GM12872 (cell line): ENCODE measurements around the gene VKORC1.

Experiments used
- CTCF ChIP-seq: IDR thresholded peaks from 3 replicates; pipeline ENCODE4 v1.5.1; 2011; ENCODE audit warnings: low read depth, mild to moderate bottlenecking, low read length, moderate library complexity; ENCODE audit not compliant: insufficient read depth

Gene VKORC1

GRCh38 chr16:31106509-31107464 lies 12.2 kb upstream of the VKORC1 start:
- TF ChIP-seq CTCF = no peak

GRCh38 chr16:31105677-31106213 lies 11.1 kb upstream of the VKORC1 start:
- peak; percentile 83 for TF ChIP-seq CTCF

GRCh38 chr16:31099860-31100638 lies 5.5 kb upstream of the VKORC1 start:
- no peak for TF ChIP-seq CTCF

GRCh38 chr16:31094088-31094423 lies 541 bp downstream of the VKORC1 start:
- TF ChIP-seq CTCF = no peak

GRCh38 chr16:31093132-31093703 lies 1.4 kb downstream of the VKORC1 start:
- no peak for TF ChIP-seq CTCF

DNA sequence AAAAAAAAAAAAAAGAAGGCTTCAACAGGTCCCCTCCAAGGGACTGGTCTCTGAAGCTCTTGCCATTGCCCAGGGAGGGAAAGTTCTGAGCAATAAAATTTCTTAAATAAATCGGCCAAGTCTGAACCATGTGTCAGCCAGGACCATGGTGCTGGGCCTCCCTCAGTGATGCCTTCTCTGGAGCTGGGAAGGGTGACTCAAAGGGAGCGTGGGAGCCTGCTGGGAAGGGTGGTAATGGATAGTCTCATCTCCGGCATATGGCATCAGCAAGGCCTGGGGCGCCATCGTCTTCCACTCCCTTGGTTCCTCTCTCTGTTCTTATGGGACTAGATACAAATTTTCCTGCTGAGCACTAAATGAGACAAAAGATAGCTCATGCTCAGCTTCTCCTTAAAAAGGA lies 2.3 kb downstream of the VKORC1 start:
- no peak for TF ChIP-seq CTCF

DNA sequence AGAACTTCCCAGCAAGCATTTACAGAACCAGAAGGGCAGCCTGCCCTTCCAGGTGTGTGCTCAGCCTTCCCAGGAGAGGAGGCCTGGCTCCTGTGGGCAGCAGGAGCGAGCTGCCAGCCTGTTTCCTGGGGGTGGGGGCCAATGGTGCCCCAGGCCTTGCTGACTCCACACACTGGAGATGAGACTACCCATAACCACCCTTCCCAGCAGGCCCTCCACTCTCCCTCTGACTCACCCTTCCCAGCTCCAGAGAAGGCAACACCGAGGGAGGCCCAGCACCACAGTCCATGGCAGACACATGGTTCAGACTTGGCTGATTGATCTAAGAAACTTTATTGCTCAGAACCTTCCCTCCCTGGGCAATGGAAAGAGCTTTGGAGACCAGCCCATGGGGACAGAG lies 4.1 kb downstream of the VKORC1 start:
- no peak for TF ChIP-seq CTCF
